Hepatocyte (in vitro differentiated cells): ENCODE measurements around the gene ZNF692. TPM values are rescaled to one million over a fixed set of nuclear protein-coding genes. Genes with fewer than 3 reads are reported as not detected.

ENCODE experiments used
- DNase-seq: peaks from one replicate; pipeline ENCODE4 v3.0.0-alpha.2; 2016; ENCODE audit warnings: low spot score
- H2AFZ ChIP-seq: fragments of 200-600 bp; sonication (generic); 2 replicates; pipeline ENCODE4 v1.6.0; 2016; ENCODE audit warnings: antibody characterized with exemption, mild to moderate bottlenecking
- H3K27ac ChIP-seq: fragments of 200-600 bp; sonication (generic); 2 replicates; pipeline ENCODE4 v1.5.1; 2016; ENCODE audit warnings: mild to moderate bottlenecking
- H3K27me3 ChIP-seq: fragments of 200-600 bp; sonication (generic); 2 replicates; pipeline ENCODE4 v1.6.1; 2016
- H3K36me3 ChIP-seq: fragments of 200-600 bp; sonication (generic); replicated peaks from 2 replicates; pipeline ENCODE4 v1.5.1; 2016; ENCODE audit warnings: low read depth; ENCODE audit not compliant: insufficient read depth
- H3K4me1 ChIP-seq: fragments of 200-600 bp; sonication (generic); 2 replicates; pipeline ENCODE4 v1.5.1; 2016; ENCODE audit warnings: mild to moderate bottlenecking, moderate library complexity; ENCODE audit not compliant: insufficient read depth
- H3K4me2 ChIP-seq: fragments of 200-600 bp; sonication (generic); 2 replicates; pipeline ENCODE4 v1.6.0; 2016
- H3K4me3 ChIP-seq: fragments of 200-600 bp; sonication (generic); 2 replicates; pipeline ENCODE4 v1.5.1; 2016; ENCODE audit warnings: mild to moderate bottlenecking
- H3K79me2 ChIP-seq: fragments of 200-600 bp; sonication (generic); 2 replicates; pipeline ENCODE4 v1.6.0; 2017; ENCODE audit warnings: mild to moderate bottlenecking
- H3K9me2 ChIP-seq: fragments of 200-600 bp; sonication (generic); replicated peaks from 2 replicates; pipeline ENCODE4 v1.6.0; 2017; ENCODE audit warnings: mild to moderate bottlenecking; ENCODE audit not compliant: insufficient read depth
- H3K9me3 ChIP-seq: fragments of 200-600 bp; sonication (generic); 2 replicates; pipeline ENCODE4 v1.5.1; 2016; ENCODE audit warnings: low read depth, mild to moderate bottlenecking
- H4K20me1 ChIP-seq: fragments of 200-600 bp; sonication (generic); 2 replicates; pipeline ENCODE4 v1.6.0; 2016; ENCODE audit warnings: mild to moderate bottlenecking; ENCODE audit not compliant: insufficient read depth, poor library complexity, severe bottlenecking
- EZH2 ChIP-seq: fragments of 200-600 bp; sonication (generic); IDR thresholded peaks from 2 replicates; pipeline ENCODE4 v1.6.1; 2016; ENCODE audit warnings: antibody characterized with exemption, mild to moderate bottlenecking, borderline replicate concordance
- EZH2phosphoT487 ChIP-seq: fragments of 200-600 bp; sonication (generic); IDR thresholded peaks from one replicate; pipeline ENCODE4 v1.6.1; 2018; ENCODE audit warnings: antibody characterized with exemption, mild to moderate bottlenecking, low read depth, moderate library complexity; ENCODE audit not compliant: unreplicated experiment, severe bottlenecking
- WGBS: methylation state at CpG from one replicate; pipeline ENCODE4 v1.1.6; 2016; ENCODE audit warnings: low lambda C conversion rate; ENCODE audit errors: missing lambda C conversion rate; 5-methylcytosine and 5-hydroxymethylcytosine counted together
- polyA plus RNA-seq: library from polyadenylated mRNA; unstranded; fragments of >200 nt; fragmentation: Nextera tagmentation; extraction: Ambion mirVana; gene quantifications from 2 replicates; pipeline ENCODE4 v1.2.1, GENCODE V29; 2016
- total RNA-seq: library from RNA; depleted of rRNA; stranded (reverse); fragments of >200 nt; gene quantifications from 2 replicates; pipeline ENCODE4 v1.2.3, GENCODE V29; 2014
- TF ChIP-seq, protein P1 (sequence below): fragments of 200-600 bp; sonication (generic); IDR thresholded peaks from 2 replicates; pipeline ENCODE4 v1.5.1; 2016; ENCODE audit warnings: antibody characterized with exemption, mild to moderate bottlenecking; ENCODE audit not compliant: poor library complexity

ZNF692 gene
- total and polyA plus RNA-seq, 2 experiments from 2014 or later, result 42.1 to 60.8 TPM

- H3K4me3 ChIP-seq, result peak overlapping the region; percentile 47
- H3K27me3 ChIP-seq, result peaks cover 4% of the 10 kb centered on the region
- peaks cover 10% of the 10 kb centered on the region for H4K20me1 ChIP-seq
- H3K4me1 ChIP-seq, result peaks cover 9% of the 10 kb centered on the region
- peak; percentile 94 for DNase-seq
- H3K4me2 ChIP-seq, result peak overlapping the region; percentile 84
- 1% methylated on average over 49 of the region's 82 CpGs for WGBS
- H3K36me3 ChIP-seq, result no peaks in the 10 kb centered on the region
- H3K27ac ChIP-seq, result peak overlapping the region; percentile 99
- no peak for TF ChIP-seq EZH2
- TF ChIP-seq, protein P1, sequence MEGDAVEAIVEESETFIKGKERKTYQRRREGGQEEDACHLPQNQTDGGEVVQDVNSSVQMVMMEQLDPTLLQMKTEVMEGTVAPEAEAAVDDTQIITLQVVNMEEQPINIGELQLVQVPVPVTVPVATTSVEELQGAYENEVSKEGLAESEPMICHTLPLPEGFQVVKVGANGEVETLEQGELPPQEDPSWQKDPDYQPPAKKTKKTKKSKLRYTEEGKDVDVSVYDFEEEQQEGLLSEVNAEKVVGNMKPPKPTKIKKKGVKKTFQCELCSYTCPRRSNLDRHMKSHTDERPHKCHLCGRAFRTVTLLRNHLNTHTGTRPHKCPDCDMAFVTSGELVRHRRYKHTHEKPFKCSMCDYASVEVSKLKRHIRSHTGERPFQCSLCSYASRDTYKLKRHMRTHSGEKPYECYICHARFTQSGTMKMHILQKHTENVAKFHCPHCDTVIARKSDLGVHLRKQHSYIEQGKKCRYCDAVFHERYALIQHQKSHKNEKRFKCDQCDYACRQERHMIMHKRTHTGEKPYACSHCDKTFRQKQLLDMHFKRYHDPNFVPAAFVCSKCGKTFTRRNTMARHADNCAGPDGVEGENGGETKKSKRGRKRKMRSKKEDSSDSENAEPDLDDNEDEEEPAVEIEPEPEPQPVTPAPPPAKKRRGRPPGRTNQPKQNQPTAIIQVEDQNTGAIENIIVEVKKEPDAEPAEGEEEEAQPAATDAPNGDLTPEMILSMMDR, result no peak
- no peak for TF ChIP-seq EZH2phosphoT487
- H3K79me2 ChIP-seq, result peaks cover 40% of the 10 kb centered on the region
- no peaks in the 10 kb centered on the region for H3K9me3 ChIP-seq
- peak overlapping the region; percentile 39 for H2AFZ ChIP-seq
- H3K9me2 ChIP-seq, result no peaks in the 10 kb centered on the region
Measured at GRCh38 chr1:248838357-248839167, 20.3 kb downstream of the ZNF692 start.

DNA sequence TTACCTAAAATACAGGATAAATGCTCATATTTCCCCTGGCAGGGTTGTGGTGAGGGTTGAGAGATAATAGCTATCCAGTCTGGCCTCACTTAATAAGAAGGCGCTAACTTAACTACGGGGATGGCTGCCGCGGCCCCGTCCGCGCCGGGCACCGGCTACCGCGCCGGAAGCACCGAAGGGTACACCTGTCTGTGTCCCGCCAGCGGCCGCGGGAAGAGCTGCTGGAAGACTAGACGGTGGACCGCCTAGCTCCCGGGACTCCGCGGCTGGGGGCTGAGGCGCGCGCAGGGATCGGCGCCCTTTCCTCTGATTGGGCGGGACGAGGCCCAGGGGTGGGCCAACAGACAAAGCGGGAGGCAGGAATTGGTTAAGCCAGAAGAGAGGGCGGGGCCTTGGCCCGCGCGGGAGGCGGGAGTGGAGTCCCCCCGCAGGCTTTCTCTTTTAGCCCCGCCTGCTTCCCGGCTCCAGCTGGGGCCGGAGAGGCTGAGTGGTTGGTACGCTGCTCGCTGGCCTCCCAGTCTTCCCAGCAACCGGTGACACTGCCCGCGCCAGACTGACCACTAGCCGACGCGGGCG lies 21.0 kb downstream of the ZNF692 start, which contains the start of gene ZNF672:
TSS of gene ZNF672 (plus strand) at position 444 of the 576 bp plus-strand sequence. CDS start 9,051 bp downstream, outside the sequence.
- Histone ChIP-seq H3K9me3 (no peaks in the 10 kb centered on the region), H4K20me1 (peaks cover 5% of the 10 kb centered on the region), H3K79me2 (peaks cover 35% of the 10 kb centered on the region), H3K36me3 (no peaks in the 10 kb centered on the region), H3K4me3 (peak within 1 kb of the TSS; percentile 47), H3K4me1 (peaks cover 9% of the 10 kb centered on the region), H2AFZ (peak within 1 kb of the TSS; percentile 39), H3K27me3 (peaks cover 5% of the 10 kb centered on the region), H3K9me2 (no peaks in the 10 kb centered on the region), H3K4me2 (peak within 1 kb of the TSS; percentile 84), H3K27ac (peak within 1 kb of the TSS; percentile 99)
- DNase-seq, result peak; percentile 99
- under 1% methylated on average over 33 of the region's 48 CpGs for WGBS
- TF ChIP-seq, protein P1, result no peak
- no peak for TF ChIP-seq EZH2
- no peak for TF ChIP-seq EZH2phosphoT487

- H3K4me2 ChIP-seq, result peak overlapping the region; percentile 75
- H3K9me3 ChIP-seq, result no peaks in the 10 kb centered on the region
- H2AFZ ChIP-seq, result peak overlapping the region; percentile 26
- peaks cover 5% of the 10 kb centered on the region for H3K27me3 ChIP-seq
- 65% methylated on average over 11 of the region's 11 CpGs for WGBS
- peak overlapping the region; percentile 34 for H3K4me3 ChIP-seq
- H3K36me3 ChIP-seq, result no peaks in the 10 kb centered on the region
- peak overlapping the region; percentile 78 for H3K27ac ChIP-seq
- H3K9me2 ChIP-seq, result no peaks in the 10 kb centered on the region
- H3K4me1 ChIP-seq, result peaks cover 9% of the 10 kb centered on the region
- peaks cover 29% of the 10 kb centered on the region for H3K79me2 ChIP-seq
- no peak for DNase-seq
- H4K20me1 ChIP-seq, result peaks cover 5% of the 10 kb centered on the region
- TF ChIP-seq, protein P1, result no peak
- TF ChIP-seq EZH2phosphoT487 (no peak), EZH2 (no peak)
Measured at GRCh38 chr1:248837045-248837780, 21.7 kb downstream of the ZNF692 start.
